ENCODE measurements around the gene SOX6.
"Not testable (repeated sequence)": the region's sequence is repeated elsewhere in the genome, so short reads cannot be mapped to it uniquely, and the experiment has no call there.

SOX6 gene

DNA sequence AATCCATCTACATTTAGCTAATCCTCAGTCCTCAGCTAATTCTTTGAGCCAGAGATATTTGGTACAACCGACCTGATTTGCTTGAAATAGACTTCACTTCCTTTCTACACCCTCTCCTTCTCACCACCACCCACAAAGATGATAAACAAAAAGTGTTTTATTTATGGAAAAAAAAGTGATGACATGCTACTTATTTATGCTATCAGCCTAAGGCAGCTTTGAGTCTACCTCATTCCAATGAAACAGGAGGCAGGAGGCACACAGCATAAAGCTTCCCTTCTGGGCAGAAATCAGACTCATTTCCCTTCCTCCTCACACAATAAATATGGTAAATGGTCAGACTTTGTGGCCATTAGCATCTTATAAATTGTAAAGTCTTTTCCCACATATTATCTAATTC, 325.7 kb downstream of the SOX6 start:
- Mint-ChIP-seq H3K4me3 (no peak overlapping the region), H3K9me3 (no peaks in the 10 kb centered on the region), H3K27ac (no peak overlapping the region), H3K27me3 (no peaks in the 10 kb centered on the region), H3K36me3 (no peaks in the 10 kb centered on the region), H3K4me1 (no peaks in the 10 kb centered on the region)

- H3K4me1 Mint-ChIP-seq, H3K4me3 Mint-ChIP-seq, H3K27me3 Mint-ChIP-seq, H3K27ac Mint-ChIP-seq, H3K9me3 Mint-ChIP-seq, H3K36me3 Mint-ChIP-seq: not testable (repeated sequence)
Observed at GRCh38 chr11:16029151-16029550, 327.2 kb downstream of the SOX6 start.

DNA sequence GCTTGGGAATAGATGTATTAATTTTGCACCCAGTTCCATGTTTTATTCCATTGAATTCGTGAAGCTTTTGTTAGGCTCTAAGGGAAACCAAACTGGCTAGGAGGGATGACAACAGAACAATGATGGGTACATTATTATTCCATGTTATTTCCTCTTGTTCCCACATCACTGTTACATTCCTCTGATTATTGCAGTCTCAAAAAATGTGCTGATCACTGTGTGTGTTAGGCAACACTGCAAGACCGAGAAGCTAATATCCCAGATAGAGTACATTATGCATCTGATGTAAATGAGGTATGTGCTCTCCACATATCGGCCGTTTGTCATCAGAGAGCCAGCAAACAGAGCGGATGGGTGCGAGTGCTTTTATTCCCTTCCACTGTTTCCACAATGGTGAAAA, 327.9 kb downstream of the SOX6 start:
- Mint-ChIP-seq H3K27ac (no peak overlapping the region), H3K9me3 (no peaks in the 10 kb centered on the region), H3K27me3 (no peaks in the 10 kb centered on the region), H3K4me1 (no peaks in the 10 kb centered on the region), H3K4me3 (no peak overlapping the region), H3K36me3 (no peaks in the 10 kb centered on the region)

DNA sequence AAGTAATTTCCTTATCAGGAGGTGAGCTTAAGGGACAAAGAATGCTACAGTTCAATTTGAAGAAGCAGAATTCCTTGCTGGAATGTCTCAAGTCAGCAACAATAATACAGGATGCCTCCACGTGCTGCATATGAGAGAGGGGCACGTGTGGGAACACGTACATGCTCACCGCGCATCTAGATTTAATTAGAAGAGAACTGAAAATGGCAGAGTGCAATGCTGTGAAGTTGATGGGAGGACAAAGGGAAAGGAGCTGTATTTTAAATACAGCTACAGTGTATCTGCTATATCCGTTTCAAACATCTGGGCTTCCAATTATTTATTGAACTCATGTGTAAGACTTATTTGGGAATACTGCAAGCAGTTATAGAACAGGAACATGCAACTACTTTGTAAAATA, 328.7 kb downstream of the SOX6 start:
- Mint-ChIP-seq H3K27ac (no peak overlapping the region), H3K4me3 (no peak overlapping the region), H3K4me1 (no peaks in the 10 kb centered on the region), H3K9me3 (no peaks in the 10 kb centered on the region), H3K36me3 (no peaks in the 10 kb centered on the region), H3K27me3 (no peaks in the 10 kb centered on the region)

GRCh38 chr11:16026849-16027248, 329.5 kb downstream of the SOX6 start:
- Mint-ChIP-seq H3K4me3 (no peak overlapping the region), H3K27me3 (no peaks in the 10 kb centered on the region), H3K27ac (no peak overlapping the region), H3K9me3 (no peaks in the 10 kb centered on the region), H3K36me3 (no peaks in the 10 kb centered on the region), H3K4me1 (no peaks in the 10 kb centered on the region)

DNA sequence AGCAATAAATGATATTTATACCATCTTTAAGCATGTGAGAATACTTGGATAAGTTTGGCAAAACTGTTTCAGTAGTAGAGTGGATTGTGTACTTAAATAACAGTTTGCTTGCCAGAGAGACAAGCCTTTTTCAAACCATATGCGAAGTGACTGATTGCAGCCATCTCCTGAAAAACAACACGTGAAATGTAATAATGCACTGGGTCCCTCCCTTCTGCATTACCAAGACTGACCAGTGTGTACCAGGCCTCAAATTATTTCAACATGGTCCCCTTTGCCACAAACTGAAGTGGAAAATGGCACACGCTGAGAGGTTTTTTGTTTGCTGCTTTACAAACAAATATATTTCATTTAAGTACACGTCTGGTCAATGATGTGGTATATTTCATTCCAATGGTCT, 337.4 kb downstream of the SOX6 start:
- no peaks in the 10 kb centered on the region for H3K9me3 Mint-ChIP-seq
- H3K27ac Mint-ChIP-seq: no peak overlapping the region
- H3K4me1 Mint-ChIP-seq: no peaks in the 10 kb centered on the region
- no peak overlapping the region for H3K4me3 Mint-ChIP-seq
- no peaks in the 10 kb centered on the region for H3K36me3 Mint-ChIP-seq
- H3K27me3 Mint-ChIP-seq: no peaks in the 10 kb centered on the region

- Mint-ChIP-seq H3K27me3 (no peaks in the 10 kb centered on the region), H3K36me3 (no peaks in the 10 kb centered on the region), H3K4me3 (no peak overlapping the region), H3K4me1 (no peaks in the 10 kb centered on the region), H3K27ac (no peak overlapping the region), H3K9me3 (no peaks in the 10 kb centered on the region)
Observed at GRCh38 chr11:16016468-16016829, 339.9 kb downstream of the SOX6 start.

GRCh38 chr11:16015741-16016467, 340.4 kb downstream of the SOX6 start:
- no peak overlapping the region for H3K4me3 Mint-ChIP-seq
- no peaks in the 10 kb centered on the region for H3K4me1 Mint-ChIP-seq
- no peaks in the 10 kb centered on the region for H3K9me3 Mint-ChIP-seq
- H3K27me3 Mint-ChIP-seq: no peaks in the 10 kb centered on the region
- H3K36me3 Mint-ChIP-seq: no peaks in the 10 kb centered on the region
- H3K27ac Mint-ChIP-seq: no peak overlapping the region

GRCh38 chr11:16013649-16014275, 342.6 kb downstream of the SOX6 start:
- H3K27me3 Mint-ChIP-seq: no peaks in the 10 kb centered on the region

GRCh38 chr11:16013242-16013641, 343.1 kb downstream of the SOX6 start:
- Mint-ChIP-seq H3K27me3 (no peaks in the 10 kb centered on the region), H3K4me3 (no peak overlapping the region), H3K4me1 (no peaks in the 10 kb centered on the region), H3K27ac (no peak overlapping the region), H3K36me3 (no peaks in the 10 kb centered on the region), H3K9me3 (no peaks in the 10 kb centered on the region)

More at GRCh38 chr11:16013649-16014275, 342.6 kb downstream of the SOX6 start:
- H3K4me3 Mint-ChIP-seq: no peak overlapping the region
- H3K36me3 Mint-ChIP-seq: no peaks in the 10 kb centered on the region
- no peaks in the 10 kb centered on the region for H3K4me1 Mint-ChIP-seq
- H3K27ac Mint-ChIP-seq: no peak overlapping the region
- no peaks in the 10 kb centered on the region for H3K9me3 Mint-ChIP-seq

GRCh38 chr11:16012125-16012751, 344.1 kb downstream of the SOX6 start:
- H3K9me3 Mint-ChIP-seq: no peaks in the 10 kb centered on the region
- peaks cover under 1% of the 10 kb centered on the region for H3K27me3 Mint-ChIP-seq
- no peak overlapping the region for H3K4me3 Mint-ChIP-seq
- H3K27ac Mint-ChIP-seq: no peak overlapping the region
- no peaks in the 10 kb centered on the region for H3K4me1 Mint-ChIP-seq
- no peaks in the 10 kb centered on the region for H3K36me3 Mint-ChIP-seq

DNA sequence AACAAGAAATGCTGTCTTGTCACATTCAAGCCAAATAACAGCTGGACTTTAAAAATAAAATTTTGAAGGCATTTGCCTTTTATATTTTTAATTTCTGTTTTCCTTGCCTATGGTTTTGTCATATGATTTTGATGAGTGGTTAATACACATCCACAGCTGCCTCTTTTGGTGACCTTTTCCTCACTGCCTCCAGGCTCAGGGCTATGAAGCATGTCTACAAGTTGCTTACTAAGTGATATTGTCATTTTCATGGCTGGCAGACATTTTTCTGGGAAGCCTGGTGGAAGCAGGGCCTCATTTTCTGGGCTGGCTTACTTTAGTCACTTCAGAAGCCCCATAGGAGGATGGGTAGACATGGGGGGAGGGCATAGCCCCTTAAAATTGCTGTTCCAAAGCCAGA, 344.9 kb downstream of the SOX6 start:
- H3K27ac Mint-ChIP-seq: no peak overlapping the region
- H3K9me3 Mint-ChIP-seq: no peaks in the 10 kb centered on the region
- H3K27me3 Mint-ChIP-seq: peaks cover 1% of the 10 kb centered on the region
- no peaks in the 10 kb centered on the region for H3K36me3 Mint-ChIP-seq
- no peaks in the 10 kb centered on the region for H3K4me1 Mint-ChIP-seq
- H3K4me3 Mint-ChIP-seq: no peak overlapping the region

GRCh38 chr11:16009021-16009420, 347.3 kb downstream of the SOX6 start:
- Mint-ChIP-seq H3K27ac (no peak overlapping the region), H3K4me1 (no peaks in the 10 kb centered on the region), H3K36me3 (no peaks in the 10 kb centered on the region), H3K27me3 (peaks cover 1% of the 10 kb centered on the region), H3K4me3 (no peak overlapping the region), H3K9me3 (no peaks in the 10 kb centered on the region)

GRCh38 chr11:16007514-16007913, 348.8 kb downstream of the SOX6 start:
- no peaks in the 10 kb centered on the region for H3K9me3 Mint-ChIP-seq
- H3K36me3 Mint-ChIP-seq: no peaks in the 10 kb centered on the region
- H3K4me1 Mint-ChIP-seq: no peaks in the 10 kb centered on the region
- no peak overlapping the region for H3K27ac Mint-ChIP-seq
- H3K27me3 Mint-ChIP-seq: peaks cover 1% of the 10 kb centered on the region
- no peak overlapping the region for H3K4me3 Mint-ChIP-seq

GRCh38 chr11:16002942-16003341, 353.4 kb downstream of the SOX6 start:
- no peaks in the 10 kb centered on the region for H3K9me3 Mint-ChIP-seq
- H3K36me3 Mint-ChIP-seq: no peaks in the 10 kb centered on the region
- H3K4me3 Mint-ChIP-seq: no peak overlapping the region
- no peak overlapping the region for H3K27ac Mint-ChIP-seq
- H3K4me1 Mint-ChIP-seq: no peaks in the 10 kb centered on the region
- H3K27me3 Mint-ChIP-seq: peaks cover 1% of the 10 kb centered on the region

GRCh38 chr11:16001899-16002426, 354.4 kb downstream of the SOX6 start:
- Mint-ChIP-seq H3K27me3 (no peaks in the 10 kb centered on the region), H3K36me3 (no peaks in the 10 kb centered on the region), H3K4me1 (no peaks in the 10 kb centered on the region), H3K4me3 (no peak overlapping the region), H3K9me3 (no peaks in the 10 kb centered on the region), H3K27ac (no peak overlapping the region)
